SK-N-SH (cell line): ENCODE data around the gene SCGB3A1. TPM values are rescaled to one million over a fixed set of nuclear protein-coding genes. Genes with fewer than 3 reads are reported as not detected.
A peak's percentile ranks its signal among the peaks of the same experiment; 100 is the strongest.

Source experiments
- CTCF ChIA-PET: fragments of 300-600, 350-600 bp; formaldehyde crosslinking; extraction: SDS; loops from one replicate; lab custom pipeline; 2021; lab: Yijun Ruan, JAX
- POLR2A ChIA-PET: fragments of 350-600 bp; sonication (Branson Sonifier 250); formaldehyde crosslinking; extraction: SDS; loops from one replicate; lab custom pipeline; 2020; ENCODE audit warnings: antibody characterized with exemption, inconsistent platforms; lab: Yijun Ruan, JAX
- DNase-seq: peaks from one replicate; pipeline ENCODE4 v3.0.0; 2012
- H2AFZ ChIP-seq: fragments of 200-600 bp; sonication (generic); 2 replicates; pipeline ENCODE4 v1.8.1; 2016; ENCODE audit warnings: antibody characterized with exemption, mild to moderate bottlenecking, low read depth
- H3F3A ChIP-seq: fragments of 200-600 bp; sonication (generic); replicated peaks from 2 replicates; pipeline ENCODE3; 2016; ENCODE audit warnings: antibody characterized with exemption, mild to moderate bottlenecking; ENCODE audit not compliant: insufficient read depth
- H3K27ac ChIP-seq, 2 experiments: fragments of 200-500 bp in 1 of 2; fragments of 200-600 bp in 1 of 2; sonication (Bioruptor generic) in 1 of 2; sonication (generic), shearing (Covaris generic) in 1 of 2; 2 replicates each; pipeline versions ENCODE4 v1.5.1 to v1.6.1; 2014 to 2016; ENCODE audit warnings: low read depth in 2 of 2, inconsistent platforms in 1 of 2, low read length in 1 of 2, mild to moderate bottlenecking in 1 of 2, mixed read lengths in 1 of 2
- H3K27me3 ChIP-seq: fragments of 200-600 bp; sonication (generic), shearing (Covaris generic); 2 replicates; pipeline ENCODE4 v1.6.1; 2016; ENCODE audit warnings: mixed run types; ENCODE audit not compliant: insufficient read depth
- H3K36me3 ChIP-seq, 2 experiments: fragments of 200-500 bp in 1 of 2; fragments of 200-600 bp in 1 of 2; sonication (Bioruptor generic) in 1 of 2; sonication (generic) in 1 of 2; replicated peaks in 1 of 2; 2 replicates each; pipeline versions ENCODE3 to v1.5.1; 2014 to 2016; ENCODE audit warnings: low read length in 1 of 2, mild to moderate bottlenecking in 1 of 2; ENCODE audit not compliant: insufficient read depth in 2 of 2, control insufficient read depth in 1 of 2
- H3K4me1 ChIP-seq, 2 experiments: fragments of 200-500 bp in 1 of 2; fragments of 200-600 bp in 1 of 2; sonication (Bioruptor generic) in 1 of 2; sonication (generic), shearing (Covaris generic) in 1 of 2; 2 replicates each; pipeline versions ENCODE4 v1.5.1 to v1.6.1; 2014 to 2016; ENCODE audit warnings: low read depth in 1 of 2, low read length in 1 of 2, mixed run types in 1 of 2; ENCODE audit not compliant: insufficient read depth in 2 of 2, control insufficient read depth in 1 of 2
- H3K4me2 ChIP-seq: fragments of 200-600 bp; sonication (generic), shearing (Covaris generic); 2 replicates; pipeline ENCODE4 v1.6.1; 2017; ENCODE audit warnings: mixed run types
- H3K4me3 ChIP-seq, 2 experiments: fragments of 200-500 bp in 1 of 2; fragments of 200-600 bp in 1 of 2; sonication (Bioruptor generic) in 1 of 2; sonication (generic), shearing (Covaris generic) in 1 of 2; 2 replicates each; pipeline versions ENCODE4 v1.5.1 to v1.8.1; 2014 to 2016; ENCODE audit warnings: low read depth in 2 of 2, inconsistent platforms in 1 of 2, low read length in 1 of 2, mild to moderate bottlenecking in 1 of 2, mixed read lengths in 1 of 2, moderate library complexity in 1 of 2
- H3K79me2 ChIP-seq: fragments of 200-600 bp; sonication (generic); 2 replicates; pipeline ENCODE4 v1.8.1; 2017; ENCODE audit warnings: mild to moderate bottlenecking; ENCODE audit not compliant: insufficient read depth
- H3K9ac ChIP-seq: fragments of 200-600 bp; sonication (generic); 2 replicates; pipeline ENCODE4 v1.6.1; 2017; ENCODE audit warnings: mixed run types
- H3K9me2 ChIP-seq: fragments of 200-600 bp; sonication (generic); 2 replicates; pipeline ENCODE4 v1.6.1; 2017; ENCODE audit warnings: mixed run types
- H3K9me3 ChIP-seq: fragments of 200-600 bp; sonication (generic); 2 replicates; pipeline ENCODE4 v1.6.1; 2017; ENCODE audit warnings: mixed run types, mild to moderate bottlenecking, moderate library complexity
- H4K20me1 ChIP-seq: fragments of 200-600 bp; sonication (generic); 2 replicates; pipeline ENCODE4 v1.6.1; 2017; ENCODE audit warnings: mild to moderate bottlenecking, mixed run types; ENCODE audit not compliant: insufficient read depth
- ELF1 ChIP-seq: IDR thresholded peaks from 2 replicates; pipeline ENCODE4 v1.4.0; 2012
- EP300 ChIP-seq, 2 experiments: IDR thresholded peaks; 2 replicates each; pipeline versions ENCODE4 v1.4.0 to v1.6.1; 2012; ENCODE audit warnings: borderline replicate concordance in 1 of 2, low read depth in 1 of 2, low read length in 1 of 2
- FOSL2 ChIP-seq: IDR thresholded peaks from 2 replicates; pipeline ENCODE4 v1.4.0; 2012; ENCODE audit warnings: low read depth, mild to moderate bottlenecking, moderate library complexity, borderline replicate concordance
- MXI1 ChIP-seq: IDR thresholded peaks from 2 replicates; pipeline ENCODE4 v1.6.1; 2012; ENCODE audit warnings: mild to moderate bottlenecking, low read depth, low read length, improper control_type of control experiment
- NRF1 ChIP-seq: IDR thresholded peaks from 2 replicates; pipeline ENCODE4 v1.6.1; 2012; ENCODE audit warnings: low read depth, mild to moderate bottlenecking, low read length
- RAD21 ChIP-seq: IDR thresholded peaks from 2 replicates; pipeline ENCODE4 v1.6.1; 2012; ENCODE audit warnings: mild to moderate bottlenecking, low read length
- RCOR1 ChIP-seq: fragments of 150-350 bp; IDR thresholded peaks from 2 replicates; pipeline ENCODE4 v1.6.1; 2017; ENCODE audit warnings: antibody characterized with exemption, low read length
- SMC3 ChIP-seq: IDR thresholded peaks from 2 replicates; pipeline ENCODE4 v1.6.1; 2012; ENCODE audit warnings: low read depth, low read length, improper control_type of control experiment
- TAF1 ChIP-seq: IDR thresholded peaks from 2 replicates; pipeline ENCODE4 v1.6.1; 2012; ENCODE audit warnings: low read depth, mild to moderate bottlenecking, low read length, moderate library complexity, borderline replicate concordance
- TCF12 ChIP-seq: IDR thresholded peaks from 2 replicates; pipeline ENCODE4 v1.4.0; 2012
- TEAD4 ChIP-seq: IDR thresholded peaks from 2 replicates; pipeline ENCODE4 v1.4.0; 2012; ENCODE audit warnings: mild to moderate bottlenecking, borderline replicate concordance; ENCODE audit not compliant: insufficient read depth
- USF1 ChIP-seq: IDR thresholded peaks from 2 replicates; pipeline ENCODE4 v1.4.0; 2012; ENCODE audit warnings: low read depth, borderline replicate concordance
- USF2 ChIP-seq: fragments of 150-350 bp; IDR thresholded peaks from 2 replicates; pipeline ENCODE4 v1.6.1; 2017; ENCODE audit warnings: antibody characterized with exemption, low read length, low read depth, borderline replicate concordance
- WGBS: methylation state at CpG from one replicate; pipeline ENCODE4 v1.1.6; 2017; ENCODE audit warnings: low lambda C conversion rate; 5-methylcytosine and 5-hydroxymethylcytosine counted together
- polyA plus RNA-seq, 3 experiments: library from polyadenylated mRNA; depleted of rRNA; stranded (reverse); fragments of >200 nt; gene quantifications; 2 replicates each; pipeline ENCODE4 v1.2.3, GENCODE V29; 2012

SCGB3A1 gene
- polyA plus RNA-seq, 1 of the 3 experiments (the other 2 are of a cell fraction) = not detected

- TF ChIP-seq USF1 (no peak), TAF1 (no peak), USF2 (no peak), EP300 (IDR thresholded peaks at IDR 0.05; ENCODE audit: borderline replicate concordance in 1 of 2, low read depth in 1 of 2, low read length in 1 of 2) (no peak), TCF12 (no peak), RAD21 (no peak)
These were observed 46.8 kb upstream of the SCGB3A1 start (continued) for GRCh38 chr5:180637962-180638680.

- no peak for DNase-seq
- Histone ChIP-seq H3K9me3 (no peaks in the 10 kb centered on the region), H3K9me2 (no peaks in the 10 kb centered on the region), H3K36me3 (no peaks in the 10 kb centered on the region), H3K79me2 (no peaks in the 10 kb centered on the region), H3K27me3 (no peaks in the 10 kb centered on the region), H3K4me1 (no peaks in the 10 kb centered on the region), H3F3A (no peaks in the 10 kb centered on the region), H3K27ac (no peak overlapping the region), H2AFZ (no peak overlapping the region), H3K9ac (no peak overlapping the region), H3K4me2 (peak overlapping the region; percentile 15; the same call in 1 of the 2 replicates), H3K4me3 (no peak overlapping the region), H4K20me1 (no peaks in the 10 kb centered on the region)
- POLR2A ChIA-PET = no interaction called here
- CTCF ChIA-PET = interaction anchor here (0.6 kb wide), 1 partner anchor 17 kb away, joined by 3 read pairs; no protein-coding TSS in a partner anchor
- no peak for TF ChIP-seq TEAD4
- peak; percentile 73 for TF ChIP-seq FOSL2
- TF ChIP-seq TCF12 = peak; percentile 39; the same call in 1 of the 2 replicates
- WGBS = 26% methylated on average over 17 of the region's 18 CpGs
These were observed 45.2 kb upstream of the SCGB3A1 start for GRCh38 chr5:180636403-180637075.

- H2AFZ ChIP-seq = no peak overlapping the region
- CTCF ChIA-PET = no interaction called here
- H3K9me3 ChIP-seq = no peaks in the 10 kb centered on the region
- H3K36me3 ChIP-seq = no peaks in the 10 kb centered on the region
- TF ChIP-seq ELF1 (no peak), SMC3 (no peak), RCOR1 (no peak), NRF1 (no peak), MXI1 (no peak)
- no peaks in the 10 kb centered on the region for H3K79me2 ChIP-seq
- H3F3A ChIP-seq = no peaks in the 10 kb centered on the region
- no peaks in the 10 kb centered on the region for H3K27me3 ChIP-seq
- H4K20me1 ChIP-seq = no peaks in the 10 kb centered on the region
- WGBS = 65% methylated on average over 8 of the region's 8 CpGs
- H3K4me3 ChIP-seq = no peak overlapping the region
- H3K4me2 ChIP-seq = peak overlapping the region; percentile 15; the same call in 1 of the 2 replicates
- H3K9me2 ChIP-seq = no peaks in the 10 kb centered on the region
- H3K9ac ChIP-seq = no peak overlapping the region
- POLR2A ChIA-PET = no interaction called here
- H3K27ac ChIP-seq = no peak overlapping the region
- no peak for DNase-seq
- no peaks in the 10 kb centered on the region for H3K4me1 ChIP-seq
These were observed 44.7 kb upstream of the SCGB3A1 start for GRCh38 chr5:180636016-180636402.
